G401.6 (cell line): ENCODE measurements around the gene SELENOH.

Source experiments
- FAIRE-seq: peaks from 2 replicates; lab custom pipeline; 2012; peaks lifted over from hg19 to GRCh38; lab: Jason Lieb, UNC

SELENOH gene

DNA sequence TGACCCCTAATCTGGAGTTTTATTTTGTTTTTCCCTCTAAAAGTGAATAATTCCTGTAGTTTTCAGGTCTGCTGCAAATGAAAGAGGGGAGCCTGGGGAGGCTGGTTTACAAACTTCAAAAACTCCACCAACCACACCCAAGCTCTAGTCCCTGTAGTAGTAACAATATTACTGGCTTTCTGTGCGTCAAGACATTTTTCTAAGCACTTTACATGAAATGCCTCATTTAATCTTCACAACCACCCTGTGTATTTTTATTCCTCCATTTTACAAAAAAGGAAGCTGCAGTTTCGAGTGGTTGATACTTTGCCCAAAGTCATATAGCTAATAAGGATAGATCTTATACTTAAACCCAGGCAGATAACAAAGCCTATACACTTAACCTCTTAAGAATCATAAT, 43.8 kb downstream of the SELENOH start:
- no peak for FAIRE-seq

DNA sequence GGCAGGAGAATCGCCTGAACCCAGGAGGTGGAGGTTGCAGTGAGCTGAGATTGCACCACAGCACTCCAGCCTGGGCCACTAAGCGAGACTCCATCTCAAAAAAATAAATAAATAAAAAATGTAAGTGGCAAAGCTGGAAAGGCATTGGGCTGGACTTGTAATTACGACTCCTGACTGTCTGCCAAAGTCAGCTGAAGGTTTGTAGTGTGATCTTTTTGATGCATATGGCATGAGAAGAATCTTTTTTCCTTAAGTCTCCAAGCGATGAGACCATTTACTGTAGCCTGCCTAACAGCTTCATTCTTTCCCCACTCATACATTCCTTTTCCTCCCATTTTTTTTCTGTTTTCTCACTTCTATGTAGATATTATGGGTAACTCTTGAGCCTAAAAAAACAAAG, 45.1 kb downstream of the SELENOH start:
- FAIRE-seq = no peak

GRCh38 chr11:57787006-57787604, 45.8 kb downstream of the SELENOH start:
- no peak for FAIRE-seq

GRCh38 chr11:57787920-57788702, 46.8 kb downstream of the SELENOH start:
- FAIRE-seq = no peak

- no peak for FAIRE-seq
These were observed 47.4 kb downstream of the SELENOH start for GRCh38 chr11:57788703-57789088.

- no peak for FAIRE-seq
These were observed 50.2 kb downstream of the SELENOH start for GRCh38 chr11:57791321-57792059.

GRCh38 chr11:57792060-57792541, 50.8 kb downstream of the SELENOH start:
- FAIRE-seq = no peak

DNA sequence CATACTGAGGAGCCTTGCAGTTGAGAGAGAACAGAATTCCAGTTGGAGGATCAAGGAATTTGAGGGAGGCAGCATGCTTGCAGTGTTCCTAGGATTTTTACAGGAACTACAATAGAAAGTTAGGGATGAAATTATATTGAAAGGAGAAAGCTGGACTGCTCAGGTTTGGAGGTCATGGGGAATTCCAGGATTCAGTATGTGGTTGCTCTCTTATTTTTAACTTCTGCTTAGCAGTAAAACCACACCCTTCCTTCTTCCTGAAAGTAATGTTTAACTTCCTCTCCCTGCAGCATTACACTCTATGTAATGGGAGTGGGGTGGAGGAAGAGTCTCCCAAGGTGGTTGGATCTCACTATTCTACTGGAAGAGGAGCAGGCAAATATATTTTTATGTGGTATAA, 51.6 kb downstream of the SELENOH start:
- FAIRE-seq = no peak
